IMR-90 (cell line): Measurements from ENCODE around the gene SLC5A11. TPM values are rescaled to one million over a fixed set of nuclear protein-coding genes. Genes with fewer than 3 reads are reported as not detected.

Source experiments
- ATAC-seq: fragments of 200-7000 bp; cut with Tn5 transposase; 2 replicates; pipeline ENCODE4 v1.9.1; 2020; ENCODE audit warnings: low read depth, mild to moderate bottlenecking, moderate library complexity
- BruUV-seq: library from RNA; stranded (reverse); fragments of 400-500 nt; replicated peaks from 2 replicates; lab custom pipeline; 2021; lab: Mats Ljungman, UMichigan
- CTCF ChIA-PET: fragments of 300-600 bp; formaldehyde crosslinking; extraction: SDS; loops from one replicate; lab custom pipeline; 2021; ENCODE audit warnings: antibody characterized with exemption; lab: Yijun Ruan, JAX
- POLR2A ChIA-PET: fragments of 300-600 bp; sonication (Branson Sonifier 250); formaldehyde crosslinking; loops from one replicate; lab custom pipeline; 2022; ENCODE audit warnings: antibody characterized with exemption; ENCODE audit not compliant: unreplicated experiment; lab: Charles Lee
- DNase-seq: peaks from one replicate; pipeline ENCODE4 v3.0.0; 2013
- H2AFZ ChIP-seq: replicated peaks from 2 replicates; pipeline ENCODE3; 2013; ENCODE audit warnings: low read length, mild to moderate bottlenecking; ENCODE audit not compliant: poor library complexity
- H2AK5ac ChIP-seq: 2 replicates; pipeline ENCODE4 v1.6.1; 2013; ENCODE audit warnings: low read depth, low read length, inconsistent platforms
- H2AK9ac ChIP-seq: replicated peaks from 2 replicates; pipeline ENCODE3; 2013; ENCODE audit warnings: mild to moderate bottlenecking, low read depth, low read length, moderate library complexity; ENCODE audit not compliant: poor library complexity
- H2BK120ac ChIP-seq: 2 replicates; pipeline ENCODE4 v1.6.1; 2013; ENCODE audit warnings: low read depth, low read length, inconsistent platforms
- H2BK15ac ChIP-seq: 3 replicates; pipeline ENCODE4 v1.6.1; 2013; ENCODE audit warnings: low read depth, low read length, inconsistent platforms
- H2BK20ac ChIP-seq: 2 replicates; pipeline ENCODE4 v1.6.1; 2013; ENCODE audit warnings: low read depth, mild to moderate bottlenecking, inconsistent platforms, low read length, moderate library complexity
- H2BK5ac ChIP-seq: 2 replicates; pipeline ENCODE4 v1.6.1; 2013; ENCODE audit warnings: mild to moderate bottlenecking, low read depth, low read length, inconsistent platforms; ENCODE audit not compliant: poor library complexity, severe bottlenecking
- H3K14ac ChIP-seq: replicated peaks from 2 replicates; pipeline ENCODE4 v1.6.1; 2013; ENCODE audit warnings: low read depth, low read length, inconsistent platforms
- H3K18ac ChIP-seq: 2 replicates; pipeline ENCODE4 v1.6.1; 2013; ENCODE audit warnings: low read depth, low read length, control low read depth
- H3K23ac ChIP-seq: 2 replicates; pipeline ENCODE4 v1.6.1; 2013; ENCODE audit warnings: low read depth, low read length, inconsistent platforms
- H3K27ac ChIP-seq: 2 replicates; pipeline ENCODE4 v1.5.1; 2013; ENCODE audit warnings: mild to moderate bottlenecking, control low read depth, low read length; ENCODE audit not compliant: insufficient read depth
- H3K27me3 ChIP-seq: 2 replicates; pipeline ENCODE4 v1.6.1; 2013; ENCODE audit warnings: low read length; ENCODE audit not compliant: control insufficient read depth, insufficient read depth
- H3K36me3 ChIP-seq: 2 replicates; pipeline ENCODE4 v1.6.1; 2013; ENCODE audit warnings: low read length, mixed read lengths; ENCODE audit not compliant: control insufficient read depth, insufficient read depth
- H3K4ac ChIP-seq: 2 replicates; pipeline ENCODE4 v1.6.1; 2013; ENCODE audit warnings: low read depth, low read length, inconsistent platforms
- H3K4me1 ChIP-seq: 2 replicates; pipeline ENCODE4 v1.6.1; 2013; ENCODE audit warnings: low read length, mixed read lengths; ENCODE audit not compliant: control insufficient read depth, insufficient read depth
- H3K4me2 ChIP-seq: 2 replicates; pipeline ENCODE4 v1.6.1; 2013; ENCODE audit warnings: low read depth, mild to moderate bottlenecking, control low read depth, low read length, moderate library complexity
- H3K4me3 ChIP-seq: 2 replicates; pipeline ENCODE4 v1.5.1; 2013; ENCODE audit warnings: low read depth, mild to moderate bottlenecking, control low read depth, low read length, moderate library complexity; ENCODE audit not compliant: insufficient read depth
- H3K56ac ChIP-seq: 2 replicates; pipeline ENCODE4 v1.6.1; 2013; ENCODE audit warnings: low read length, inconsistent platforms; ENCODE audit not compliant: insufficient read depth; ENCODE audit errors: extremely low read depth
- H3K79me1 ChIP-seq, 2 experiments: 2 replicates each; pipeline ENCODE4 v1.6.1; 2013; ENCODE audit warnings: low read length in 2 of 2, inconsistent platforms in 1 of 2, low read depth in 1 of 2
- H3K9ac ChIP-seq: 2 replicates; pipeline ENCODE4 v1.6.1; 2013; ENCODE audit warnings: low read depth, low read length, control low read depth
- H3K9me1 ChIP-seq: 2 replicates; pipeline ENCODE4 v1.6.1; 2013; ENCODE audit warnings: low read length, inconsistent platforms; ENCODE audit not compliant: insufficient read depth
- H3K9me3 ChIP-seq: 2 replicates; pipeline ENCODE4 v1.6.1; 2013; ENCODE audit warnings: low read length; ENCODE audit not compliant: control insufficient read depth, insufficient read depth
- H4K20me1 ChIP-seq: 2 replicates; pipeline ENCODE4 v1.6.1; 2013; ENCODE audit warnings: low read length, inconsistent platforms; ENCODE audit not compliant: insufficient read depth
- H4K5ac ChIP-seq: 2 replicates; pipeline ENCODE4 v1.6.1; 2013; ENCODE audit warnings: mild to moderate bottlenecking, low read depth, low read length, control low read depth
- H4K8ac ChIP-seq, 2 experiments: 2 replicates each; pipeline ENCODE4 v1.6.1; 2013; ENCODE audit warnings: low read depth in 2 of 2, low read length in 2 of 2, control low read depth in 1 of 2, inconsistent platforms in 1 of 2
- H4K91ac ChIP-seq: 2 replicates; pipeline ENCODE4 v1.6.1; 2013; ENCODE audit warnings: low read depth, low read length, inconsistent platforms; ENCODE audit not compliant: insufficient read depth
- BHLHE40 ChIP-seq: fragments of 150-350 bp; IDR thresholded peaks from 2 replicates; pipeline ENCODE4 v1.6.1; 2016; ENCODE audit warnings: mild to moderate bottlenecking, low read depth, low read length
- CEBPB ChIP-seq: IDR thresholded peaks from 2 replicates; pipeline ENCODE4 v1.6.1; 2012; ENCODE audit warnings: low read depth, low read length, improper control_type of control experiment
- FOS ChIP-seq: fragments of 150-350 bp; IDR thresholded peaks from 2 replicates; pipeline ENCODE4 v1.6.1; 2016; ENCODE audit warnings: low read depth, low read length
- WGBS, 2 experiments: methylation state at CpG; one replicate each; pipeline versions ENCODE4 v1.1.5 to v1.1.7; 2013; ENCODE audit warnings: missing lambda C conversion rate in 2 of 2; ENCODE audit not compliant: insufficient read length in 1 of 2; ENCODE audit errors: extremely low coverage in 2 of 2; 5-methylcytosine and 5-hydroxymethylcytosine counted together
- dilution Hi-C: fragments of 300-500 bp; cut with HindIII; formaldehyde crosslinking; loops from one replicate; pipeline ENCODE4 v1.14.3; 2018; ENCODE audit warnings: low sequenced_read_pairs; ENCODE audit not compliant: unreplicated experiment
- in situ Hi-C: fragments of 300-500 bp; cut with MboI; formaldehyde crosslinking; loops from 3 replicates; pipeline ENCODE4 v1.14.3; 2019; ENCODE audit warnings: low sequenced_read_pairs, inconsistent platforms, mixed read lengths
- intact Hi-C: fragments of 100-400 bp; cut with micrococcal nuclease; formaldehyde crosslinking; loops from 2 replicates; pipeline ENCODE4 v1.10.0; 2022
- polyA plus RNA-seq, 3 experiments: library from polyadenylated mRNA; depleted of rRNA; stranded (reverse); fragments of >200 nt; gene quantifications; 2 replicates each; pipeline ENCODE4 v1.2.3, GENCODE V29; 2012; ENCODE audit warnings: low replicate concordance in 1 of 3
- total RNA-seq: library from RNA; depleted of rRNA; stranded (reverse); fragments of >200 nt; gene quantifications from 2 replicates; pipeline ENCODE4 v1.2.3, GENCODE V29; 2012

SLC5A11 gene
- total and polyA plus RNA-seq, 2 of the 4 experiments (the other 2 are of a cell fraction): under 0.01 TPM; not detected in 1

GRCh38 chr16:24851700-24852099, 5.9 kb downstream of the SLC5A11 start:
- Histone ChIP-seq H4K8ac (peak overlapping the region in 1 of 2 experiments; percentile 43; a peak in 1 of 4 replicates), H3K4ac (peak overlapping the region; percentile 42; the same call in 1 of the 2 replicates), H3K36me3 (no peaks in the 10 kb centered on the region), H4K5ac (no peak overlapping the region), H2AFZ (no peak overlapping the region), H3K27ac (no peak overlapping the region), H3K9me1 (peaks cover 22% of the 10 kb centered on the region), H2BK5ac (peak overlapping the region; percentile 43), H3K79me1 (no peaks in the 10 kb centered on the region), H3K23ac (no peak overlapping the region), H3K14ac (no peak overlapping the region), H3K9ac (no peak overlapping the region), H2AK9ac (no peak overlapping the region), H2BK20ac (peak overlapping the region; percentile 22; the same call in 1 of the 2 replicates), H2BK15ac (0 out of 3 replicates have a peak overlapping the region, but pooled peaks have one; percentile 89), H2AK5ac (no peak overlapping the region), H3K27me3 (no peaks in the 10 kb centered on the region), H3K4me3 (no peak overlapping the region), H3K4me1 (peaks cover 12% of the 10 kb centered on the region), H3K4me2 (peak overlapping the region; percentile 32; the same call in 1 of the 2 replicates), H4K20me1 (no peaks in the 10 kb centered on the region), H2BK120ac (no peak overlapping the region), H3K56ac (no peak overlapping the region; the same call in 1 of the 2 replicates), H3K18ac (peak overlapping the region; percentile 38; the same call in 1 of the 2 replicates), H4K91ac (0 out of 2 replicates have a peak overlapping the region, but pooled peaks have one; percentile 40), H3K9me3 (no peaks in the 10 kb centered on the region)
- in situ Hi-C loops (no loop called here), dilution Hi-C loops (no loop called here), intact Hi-C loops (no loop called here)
- 0 out of 2 replicates have a peak, but pooled peaks have one; percentile 7 for TF ChIP-seq FOS
- TF ChIP-seq CEBPB: no peak
- TF ChIP-seq BHLHE40: 0 out of 2 replicates have a peak, but pooled peaks have one; percentile 2
- DNase-seq (peak; percentile 75), ATAC-seq (no peak)
- WGBS, 2 experiments: no CpG with 5 or more reads among the region's 8 CpGs
- ChIA-PET CTCF (interaction anchor here (0.9 kb wide), 1 partner anchor 115 kb away, joined by 3 read pairs; no protein-coding TSS in a partner anchor), POLR2A (no interaction called here)
- no TSS peak for BruUV-seq
